HS-5 (cell line): Measurements from ENCODE around the gene TFRC.
A peak's percentile ranks its signal among the peaks of the same experiment; 100 is the strongest.
"Not testable (repeated sequence)": the region's sequence is repeated elsewhere in the genome, so short reads cannot be mapped to it uniquely, and the experiment has no call there.

ENCODE experiments used
- DNase-seq: peaks from one replicate; pipeline ENCODE4 v3.0.0-alpha.2; 2012; ENCODE audit warnings: low read depth

TFRC gene

GRCh38 chr3:196081834-196082618, at the start of gene TFRC:
Gene TFRC (minus strand): TSS chr3:196082090. CDS start chr3:196077099, 4,991 bp downstream.
- peak; percentile 68 for DNase-seq

GRCh38 chr3:196128172-196128843, 46.4 kb upstream of the TFRC start:
- no peak for DNase-seq

GRCh38 chr3:196127308-196128040, 45.6 kb upstream of the TFRC start:
- DNase-seq = no peak

GRCh38 chr3:196124608-196125007, 42.7 kb upstream of the TFRC start:
- DNase-seq = no peak

- DNase-seq = no peak
Observed at GRCh38 chr3:196122688-196123046, 40.8 kb upstream of the TFRC start.

- no peak for DNase-seq
Observed at GRCh38 chr3:196122021-196122687, 40.3 kb upstream of the TFRC start.

GRCh38 chr3:196121066-196121465, 39.2 kb upstream of the TFRC start:
- no peak for DNase-seq

GRCh38 chr3:196120291-196120951, 38.5 kb upstream of the TFRC start:
- DNase-seq = no peak

GRCh38 chr3:196117809-196118208, 35.9 kb upstream of the TFRC start:
- DNase-seq = no peak

GRCh38 chr3:196115678-196116083, 33.8 kb upstream of the TFRC start:
- DNase-seq = no peak

GRCh38 chr3:196111939-196112386, 30.1 kb upstream of the TFRC start:
- DNase-seq = no peak

- DNase-seq = no peak
Observed at GRCh38 chr3:196108075-196108743, 26.3 kb upstream of the TFRC start.

- not testable (repeated sequence) for DNase-seq
Observed at GRCh38 chr3:196104707-196105106, 22.8 kb upstream of the TFRC start.

GRCh38 chr3:196098365-196098980, 16.6 kb upstream of the TFRC start:
- not testable (repeated sequence) for DNase-seq

GRCh38 chr3:196097373-196098154, 15.7 kb upstream of the TFRC start:
- DNase-seq = no peak

- DNase-seq = no peak
Observed at GRCh38 chr3:196096382-196096953, 14.6 kb upstream of the TFRC start.

- DNase-seq = no peak
Observed at GRCh38 chr3:196093317-196094111, 11.6 kb upstream of the TFRC start.

GRCh38 chr3:196087906-196088305, 6.0 kb upstream of the TFRC start:
- DNase-seq = no peak

GRCh38 chr3:196082619-196082971, 705 bp upstream of the TFRC start:
- DNase-seq = no peak
